Right forelimb (tissue), 1 donor: Measurements from ENCODE around the gene RASGEF1C.
"Not testable (repeated sequence)": the region's sequence is repeated elsewhere in the genome, so short reads cannot be mapped to it uniquely, and the experiment has no call there.

Experiments
- DNase-seq: peaks from one replicate; pipeline ENCODE4 v3.0.0-alpha.2; 2018

Gene RASGEF1C

GRCh38 chr5:180098991-180099732 lies 109.8 kb downstream of the RASGEF1C start:
- DNase-seq: peak; percentile 23

- no peak for DNase-seq
Measured at GRCh38 chr5:180098526-180098925, 110.5 kb downstream of the RASGEF1C start.

GRCh38 chr5:180097926-180098325 lies 111.1 kb downstream of the RASGEF1C start:
- DNase-seq: peak; percentile 37

GRCh38 chr5:180097163-180097894 lies 111.7 kb downstream of the RASGEF1C start:
- peak; percentile 28 for DNase-seq

- DNase-seq: peak; percentile 34
Measured at GRCh38 chr5:180096616-180097015, 112.4 kb downstream of the RASGEF1C start.

GRCh38 chr5:180095545-180095944 lies 113.5 kb downstream of the RASGEF1C start:
- no peak for DNase-seq

- DNase-seq: peak; percentile 31
Measured at GRCh38 chr5:180093651-180094382, 115.2 kb downstream of the RASGEF1C start.

GRCh38 chr5:180093241-180093640 lies 115.8 kb downstream of the RASGEF1C start:
- DNase-seq: peak; percentile 5

GRCh38 chr5:180090769-180091546 lies 118.1 kb downstream of the RASGEF1C start:
- DNase-seq: no peak

- DNase-seq: peak; percentile 91
Measured at GRCh38 chr5:180090098-180090768, 118.8 kb downstream of the RASGEF1C start.

GRCh38 chr5:180089628-180090027 lies 119.4 kb downstream of the RASGEF1C start:
- DNase-seq: not testable (repeated sequence)

GRCh38 chr5:180088561-180088960 lies 120.5 kb downstream of the RASGEF1C start:
- no peak for DNase-seq

- no peak for DNase-seq
Measured at GRCh38 chr5:180086816-180087399, 122.1 kb downstream of the RASGEF1C start.

GRCh38 chr5:180085837-180086236 lies 123.2 kb downstream of the RASGEF1C start:
- no peak for DNase-seq

GRCh38 chr5:180084638-180085561 lies 124.1 kb downstream of the RASGEF1C start:
- DNase-seq: no peak

GRCh38 chr5:180083529-180084060 lies 125.4 kb downstream of the RASGEF1C start:
- DNase-seq: no peak

- DNase-seq: no peak
Measured at GRCh38 chr5:180082633-180083420, 126.2 kb downstream of the RASGEF1C start.

GRCh38 chr5:180081481-180081880 lies 127.5 kb downstream of the RASGEF1C start:
- no peak for DNase-seq
